Gastroesophageal sphincter (tissue), 4 donors: ENCODE results near the gene GOLIM4. TPM values are rescaled to one million over a fixed set of nuclear protein-coding genes. Genes with fewer than 3 reads are reported as not detected.

Experiments used
- ATAC-seq: fragments of 150-250 bp; one replicate; pipeline ENCODE4 v1.9.1; 2016; ENCODE audit warnings: mild to moderate bottlenecking, moderate library complexity
- H3K27ac ChIP-seq, 4 donors: fragments of 200-600 bp; sonication (generic) in 3 of 4; 1 replicate in 3 of 4; 2 replicates in 1 of 4; pipeline ENCODE4 v1.5.1; 2016 to 2019
- H3K27me3 ChIP-seq: fragments of 200-600 bp; sonication (generic); one replicate; pipeline ENCODE4 v1.5.1; 2019
- H3K36me3 ChIP-seq, 2 donors: fragments of 200-600 bp; sonication (generic); one replicate each; pipeline ENCODE4 v1.5.1; 2019; ENCODE audit warnings: control low read depth in 1 of 2
- H3K4me1 ChIP-seq, 3 donors: fragments of 200-600 bp; sonication (generic); 1 replicate in 2 of 3; 2 replicates in 1 of 3; pipeline ENCODE4 v1.5.1; 2016 to 2019; ENCODE audit warnings: control low read depth in 2 of 3
- H3K4me3 ChIP-seq, 2 donors: fragments of 200-600 bp; sonication (generic); one replicate each; pipeline ENCODE4 v1.5.1; 2019; ENCODE audit warnings: mild to moderate bottlenecking in 1 of 2, moderate library complexity in 1 of 2
- H3K9me3 ChIP-seq, 3 donors: fragments of 200-600 bp; sonication (generic); one replicate each; pipeline ENCODE4 v1.5.1; 2017 to 2019; ENCODE audit warnings: control low read depth in 2 of 3
- CTCF ChIP-seq, 4 experiments: fragments of 200-600 bp in 2 of 4; fragments of 450-650 bp in 2 of 4; sonication (generic) in 1 of 4; IDR thresholded peaks; one replicate each; pipeline ENCODE4 v1.5.1; 2017 to 2019; ENCODE audit warnings: antibody characterized with exemption in 4 of 4, mild to moderate bottlenecking in 2 of 4, moderate library complexity in 2 of 4
- EP300 ChIP-seq: sonication (generic); formaldehyde crosslinking; IDR thresholded peaks from one replicate; pipeline ENCODE4 v1.6.1; 2017; ENCODE audit warnings: antibody characterized with exemption, mild to moderate bottlenecking
- POLR2A ChIP-seq, 2 donors: fragments of 450-650 bp; IDR thresholded peaks; one replicate each; pipeline ENCODE4 v1.6.1; 2017; ENCODE audit warnings: antibody characterized with exemption in 2 of 2, mild to moderate bottlenecking in 2 of 2, moderate library complexity in 1 of 2
- POLR2AphosphoS5 ChIP-seq: sonication (generic); formaldehyde crosslinking; IDR thresholded peaks from one replicate; pipeline ENCODE4 v1.6.1; 2017; ENCODE audit warnings: antibody characterized with exemption
- WGBS, 2 donors: methylation state at CpG; one replicate each; pipeline ENCODE4 v1.1.5; 2018; ENCODE audit warnings: low coverage in 1 of 2; 5-methylcytosine and 5-hydroxymethylcytosine counted together
- total RNA-seq, 4 donors: library from RNA; depleted of rRNA; stranded (reverse); fragments of >200 nt; gene quantifications; one replicate each; pipeline ENCODE4 v1.1.0, GENCODE V29; 2016

The GOLIM4 gene
- total RNA-seq, 4 donors from 2014 or later: 41.8 to 49.3 (median 47.8) TPM

- Histone ChIP-seq H3K27ac (peak overlapping the region; percentile 77 to 99 (median 94)), H3K36me3 (no peaks in the 10 kb centered on the region), H3K4me3 (peak overlapping the region; percentile 66 to 83), H3K27me3 (no peaks in the 10 kb centered on the region), H3K9me3 (no peaks in the 10 kb centered on the region), H3K4me1 (peaks cover 3 to 53% (median 23%) of the 10 kb centered on the region in 3 donors)
- peak; percentile 22 for ATAC-seq
- TF ChIP-seq POLR2AphosphoS5: peak; percentile 13
- peak; percentile 10 to 58 (median 44) for TF ChIP-seq CTCF (IDR thresholded peaks at IDR 0.05)
- no peak for TF ChIP-seq EP300
- peak in 1 of 2 donors; percentile 5 for TF ChIP-seq POLR2A (IDR thresholded peaks at IDR 0.05)
- WGBS, 2 donors: 0% methylated on average over 5 to 19 of the region's 70 CpGs
These were observed 680 bp downstream of the GOLIM4 start for GRCh38 chr3:168094877-168095610.

GRCh38 chr3:168094580-168094876, 1.2 kb downstream of the GOLIM4 start:
- no peaks in the 10 kb centered on the region for H3K36me3 ChIP-seq
- 0% methylated on average over 1 to 5 of the region's 9 CpGs for WGBS, 2 donors
- TF ChIP-seq POLR2AphosphoS5 (no peak), CTCF (IDR thresholded peaks at IDR 0.05) (no peak), POLR2A (IDR thresholded peaks at IDR 0.05) (no peak), EP300 (no peak)
- peak overlapping the region; percentile 66 to 83 for H3K4me3 ChIP-seq
- H3K27me3 ChIP-seq: no peaks in the 10 kb centered on the region
- ATAC-seq: no peak
- H3K27ac ChIP-seq: peak overlapping the region; percentile 77 to 99 (median 94)
- peaks cover 3 to 58% (median 23%) of the 10 kb centered on the region in 3 donors for H3K4me1 ChIP-seq
- no peaks in the 10 kb centered on the region for H3K9me3 ChIP-seq

GRCh38 chr3:168093790-168094189, 1.9 kb downstream of the GOLIM4 start:
- Histone ChIP-seq H3K4me1 (peaks cover 3 to 59% (median 23%) of the 10 kb centered on the region in 3 donors), H3K36me3 (no peaks in the 10 kb centered on the region), H3K9me3 (no peaks in the 10 kb centered on the region), H3K27me3 (no peaks in the 10 kb centered on the region), H3K27ac (peak overlapping the region in 3 of 4 donors; percentile 93 to 99 (median 96)), H3K4me3 (peak overlapping the region; percentile 66 to 83)
- ATAC-seq: no peak
- WGBS, 2 donors: 23 to 39% methylated on average over 3 of the region's 3 CpGs
- TF ChIP-seq EP300 (no peak), POLR2A (IDR thresholded peaks at IDR 0.05) (no peak), CTCF (IDR thresholded peaks at IDR 0.05) (no peak), POLR2AphosphoS5 (no peak)

- no peak for ATAC-seq
- TF ChIP-seq POLR2AphosphoS5 (no peak), POLR2A (IDR thresholded peaks at IDR 0.05) (no peak), CTCF (IDR thresholded peaks at IDR 0.05) (no peak), EP300 (no peak)
- H3K36me3 ChIP-seq: no peaks in the 10 kb centered on the region
- H3K4me1 ChIP-seq: peaks cover 3 to 65% (median 23%) of the 10 kb centered on the region in 3 donors
- no peaks in the 10 kb centered on the region for H3K9me3 ChIP-seq
- H3K4me3 ChIP-seq: peak overlapping the region; percentile 66 to 83
- 34 to 35% methylated on average over 2 of the region's 2 CpGs for WGBS, 2 donors
- no peaks in the 10 kb centered on the region for H3K27me3 ChIP-seq
- peak overlapping the region in 3 of 4 donors; percentile 15 to 99 (median 41) for H3K27ac ChIP-seq
These were observed 2.5 kb downstream of the GOLIM4 start for GRCh38 chr3:168093229-168093628.

GRCh38 chr3:168091941-168092340, 3.8 kb downstream of the GOLIM4 start:
- H3K4me3 ChIP-seq: no peak overlapping the region
- no peaks in the 10 kb centered on the region for H3K27me3 ChIP-seq
- no peak for TF ChIP-seq CTCF (IDR thresholded peaks at IDR 0.05)
- TF ChIP-seq POLR2AphosphoS5: no peak
- TF ChIP-seq EP300: no peak
- no peak for TF ChIP-seq POLR2A (IDR thresholded peaks at IDR 0.05)
- H3K9me3 ChIP-seq: no peaks in the 10 kb centered on the region
- ATAC-seq: no peak
- H3K36me3 ChIP-seq: no peaks in the 10 kb centered on the region
- peaks cover 3 to 76% (median 23%) of the 10 kb centered on the region in 3 donors for H3K4me1 ChIP-seq
- no peak overlapping the region for H3K27ac ChIP-seq
